Stimulated activated CD4-positive, alpha-beta T cell treated with anti-CD3 and anti-CD28 coated beads, Interleukin-15, amount 100 ng/mL, for 1 hour (primary cell): ENCODE data around the gene GNAI1.

Experiments
- DNase-seq, 2 donors: peaks; one replicate each; pipeline ENCODE4 v3.0.0-alpha.2; 2020; ENCODE audit warnings: low read depth in 1 of 2, low spot score in 1 of 2

Gene GNAI1

DNA sequence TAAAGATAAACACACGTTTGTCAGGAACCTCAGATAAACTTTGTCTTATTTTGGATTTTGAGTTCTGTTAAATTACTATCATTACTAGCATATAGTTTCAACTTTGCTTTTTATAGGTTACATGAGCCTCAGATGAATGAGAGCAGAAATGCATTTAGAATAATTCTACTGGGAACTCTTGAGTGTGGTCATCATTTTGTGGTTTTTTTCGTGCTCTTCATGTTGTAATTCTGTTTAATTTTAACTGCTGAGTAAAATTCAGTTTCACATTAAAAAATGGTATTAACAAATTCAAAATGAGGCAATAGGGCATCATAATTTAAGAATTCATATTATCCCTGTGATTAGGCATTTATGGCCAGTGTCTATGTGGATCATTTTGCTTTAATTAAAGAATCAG is 72.9 kb downstream of the GNAI1 start:
- DNase-seq, result no peak

GRCh38 chr7:80208700-80209099 is 74.1 kb downstream of the GNAI1 start:
- no peak for DNase-seq

- no peak for DNase-seq
Measured at GRCh38 chr7:80210400-80210799, 75.8 kb downstream of the GNAI1 start.

- DNase-seq, result no peak
Measured at GRCh38 chr7:80213814-80214213, 79.2 kb downstream of the GNAI1 start.

DNA sequence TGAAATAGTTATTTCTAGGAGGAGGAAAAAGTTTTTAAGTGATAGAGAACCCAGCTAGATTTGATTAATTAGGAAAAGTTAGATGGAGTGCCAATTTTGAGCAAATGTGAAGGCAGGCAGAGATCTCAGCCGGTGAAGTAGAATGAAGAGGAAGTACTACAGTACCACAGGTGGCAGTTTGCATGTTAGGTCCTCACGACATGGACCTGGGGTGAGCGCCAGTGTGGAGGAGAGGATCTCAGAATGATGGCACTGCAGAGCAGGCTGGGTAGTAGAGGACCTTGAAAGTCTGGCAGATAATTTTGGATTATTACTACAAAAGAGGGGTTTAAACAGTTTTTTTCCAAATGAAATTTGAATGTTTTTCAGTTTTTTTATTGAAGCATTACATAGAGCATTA is 81.1 kb downstream of the GNAI1 start:
- DNase-seq, result no peak

GRCh38 chr7:80216996-80217842 is 82.6 kb downstream of the GNAI1 start:
- DNase-seq, result no peak

DNA sequence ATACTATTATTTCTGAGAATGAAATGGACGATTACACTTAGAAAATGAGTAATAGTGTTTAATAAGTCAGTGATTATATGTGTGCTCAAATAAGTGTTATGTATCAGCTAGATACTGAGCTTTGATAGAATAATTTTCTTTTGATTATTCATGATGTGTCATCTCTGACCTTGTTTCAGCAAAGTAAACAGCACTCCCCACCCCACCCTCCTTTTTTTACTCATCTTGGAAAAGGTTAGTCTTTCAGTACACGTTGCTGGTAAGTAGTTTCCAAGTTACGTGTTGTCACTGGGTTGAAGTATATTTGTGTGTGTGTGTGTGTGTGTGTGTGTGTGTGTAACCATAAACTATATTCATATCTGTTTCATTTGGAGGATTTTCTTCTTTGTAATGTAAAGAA is 84.1 kb downstream of the GNAI1 start:
- DNase-seq, result no peak

DNA sequence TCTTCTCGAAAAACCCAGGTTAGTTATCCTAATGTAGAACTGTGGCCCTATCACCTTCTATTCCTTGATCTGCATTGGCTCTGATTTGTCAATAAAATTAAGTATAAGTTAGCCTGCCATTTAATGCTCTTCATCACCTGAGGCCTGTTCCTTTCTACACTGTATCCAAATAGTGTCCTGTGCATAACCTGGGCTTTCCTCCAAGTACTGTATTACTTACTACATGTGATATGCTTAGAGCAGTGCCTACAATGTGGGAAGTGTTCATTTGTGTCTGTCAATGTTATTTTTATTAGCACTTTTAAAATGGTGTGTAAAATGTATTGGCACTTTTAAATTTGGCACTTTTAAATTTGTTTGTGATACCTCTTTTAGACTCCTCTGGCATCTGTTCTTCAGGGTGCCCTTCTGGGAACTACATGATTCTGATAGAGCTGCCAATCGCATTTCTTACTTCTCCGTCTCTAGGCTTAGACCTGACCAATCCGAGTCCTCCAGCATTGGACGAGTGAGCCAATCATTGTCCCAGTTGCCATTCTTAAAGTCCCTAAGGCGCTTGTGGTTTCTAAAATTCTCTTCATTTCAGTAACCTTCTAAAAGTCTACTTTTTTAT is 85.5 kb downstream of the GNAI1 start:
- DNase-seq, result no peak

- no peak for DNase-seq
Measured at GRCh38 chr7:80224415-80224814, 89.8 kb downstream of the GNAI1 start.

DNA sequence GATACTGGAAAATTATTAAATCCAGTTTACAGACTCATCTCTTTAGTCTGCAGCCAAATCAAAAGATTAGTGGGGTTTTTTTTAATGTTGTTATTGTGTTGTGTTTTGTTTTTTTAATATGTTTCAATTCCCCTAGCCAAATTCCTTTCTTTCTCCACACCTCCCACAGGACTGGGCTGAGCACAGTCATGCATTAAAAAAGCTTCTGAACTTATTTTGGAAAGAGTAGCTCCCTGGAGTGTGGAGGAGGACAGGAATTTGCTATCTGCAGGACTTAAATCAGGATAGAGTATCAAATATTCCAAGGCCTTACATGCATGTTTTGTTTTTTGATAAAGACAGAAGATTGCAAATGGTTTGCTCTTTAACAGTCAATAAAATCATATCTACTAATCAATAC is 90.7 kb downstream of the GNAI1 start:
- DNase-seq, result no peak

DNA sequence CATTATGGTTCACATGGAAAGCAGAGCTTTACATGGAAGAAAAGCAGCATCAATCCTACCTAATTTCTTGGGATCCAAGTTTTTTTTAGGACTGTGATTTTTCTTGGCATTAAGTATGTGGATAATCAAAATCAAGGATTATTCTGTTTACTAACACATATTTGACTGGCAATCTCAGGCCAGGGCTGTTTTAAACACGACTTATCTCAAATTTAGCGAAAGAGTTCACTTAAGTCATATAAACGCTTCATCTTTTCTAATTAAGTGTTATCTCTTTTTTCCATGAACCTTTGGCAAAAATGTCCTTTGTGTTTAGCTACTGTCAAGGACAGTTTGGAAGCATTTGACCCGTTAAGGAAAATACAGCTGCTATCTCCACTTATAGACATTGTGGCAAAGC is 92.0 kb downstream of the GNAI1 start:
- no peak for DNase-seq

DNA sequence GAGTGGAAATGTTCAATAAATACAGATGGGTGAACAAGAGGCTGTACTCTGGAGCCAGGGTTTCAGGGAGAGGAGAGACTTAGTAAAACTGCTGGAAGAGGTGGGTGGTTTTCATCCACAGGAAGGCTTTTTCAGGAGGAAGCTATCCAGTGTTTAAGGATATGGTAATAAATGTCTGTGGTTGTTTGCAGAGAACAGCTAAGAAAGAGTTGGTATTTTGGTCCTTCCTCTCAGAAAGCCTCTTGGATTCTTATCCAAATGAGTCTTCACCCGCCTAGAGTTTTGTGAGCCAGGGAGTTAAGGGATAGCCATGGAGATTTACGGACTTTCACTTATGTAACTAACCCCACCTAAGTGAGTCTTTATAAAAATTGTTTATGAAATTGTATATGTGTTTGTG is 95.7 kb downstream of the GNAI1 start:
- DNase-seq, result no peak

GRCh38 chr7:80231707-80232106 is 97.1 kb downstream of the GNAI1 start:
- DNase-seq, result no peak

GRCh38 chr7:80232979-80233724 is 98.5 kb downstream of the GNAI1 start:
- DNase-seq, result no peak

DNA sequence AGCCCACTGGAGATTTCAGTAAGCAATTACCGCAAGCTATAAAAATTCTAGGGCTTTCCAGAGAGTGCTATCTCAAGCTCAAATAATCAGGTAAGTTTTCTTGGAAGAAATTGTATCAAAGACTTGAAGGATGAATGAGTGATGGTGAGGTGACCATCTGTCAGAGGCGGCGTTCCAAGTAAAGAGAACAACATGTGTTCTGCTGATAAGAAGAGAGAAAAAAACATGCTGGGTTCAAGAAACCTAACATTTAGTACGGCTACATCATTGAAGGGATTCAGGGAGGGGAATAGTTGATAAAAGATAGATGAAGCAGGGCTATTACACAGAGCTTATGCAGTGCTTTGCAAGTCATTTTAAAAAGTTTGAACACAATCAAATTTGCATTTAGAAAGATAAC is 100.7 kb downstream of the GNAI1 start:
- no peak for DNase-seq

DNA sequence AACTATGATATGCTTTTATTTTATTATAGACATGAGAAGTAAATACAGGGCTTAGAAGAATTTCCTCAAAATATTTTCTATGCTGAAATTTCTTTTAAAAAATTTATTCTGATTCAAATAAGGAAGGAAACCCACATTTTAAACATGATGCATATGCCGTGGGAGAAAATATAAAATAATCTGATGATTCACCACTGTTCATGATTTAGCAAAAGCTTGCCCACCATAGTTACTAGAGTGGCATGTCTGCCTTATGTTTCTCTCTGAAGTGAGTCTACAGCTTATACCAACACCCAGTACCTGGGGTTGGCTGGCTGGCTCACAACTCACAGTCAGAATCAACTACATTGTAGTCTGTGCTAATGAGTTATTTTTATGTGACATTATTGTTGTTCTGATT is 102.0 kb downstream of the GNAI1 start:
- no peak for DNase-seq

GRCh38 chr7:80240265-80241025 is 105.8 kb downstream of the GNAI1 start:
- no peak for DNase-seq

DNA sequence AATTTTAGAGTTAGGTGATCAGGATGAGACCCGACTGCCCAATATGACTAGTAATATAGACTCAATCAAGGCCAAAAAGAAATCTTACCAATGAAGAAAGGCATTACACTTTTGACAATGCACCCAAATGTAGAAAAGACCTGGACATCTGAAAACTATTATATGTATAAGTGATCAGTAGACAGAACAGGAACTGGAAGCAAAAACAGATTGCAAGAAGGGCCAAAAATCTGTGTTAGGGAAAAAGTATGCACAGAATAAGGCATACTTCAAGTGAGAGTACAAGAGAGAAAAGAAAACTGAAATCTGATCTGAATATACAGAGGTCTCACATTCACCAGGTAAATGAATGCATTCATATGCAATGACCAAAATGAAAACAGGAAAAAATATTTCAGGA is 107.0 kb downstream of the GNAI1 start:
- no peak for DNase-seq

- DNase-seq, result no peak
Measured at GRCh38 chr7:80243425-80243824, 108.8 kb downstream of the GNAI1 start.

- no peak for DNase-seq
Measured at GRCh38 chr7:80244206-80244916, 109.7 kb downstream of the GNAI1 start.

DNA sequence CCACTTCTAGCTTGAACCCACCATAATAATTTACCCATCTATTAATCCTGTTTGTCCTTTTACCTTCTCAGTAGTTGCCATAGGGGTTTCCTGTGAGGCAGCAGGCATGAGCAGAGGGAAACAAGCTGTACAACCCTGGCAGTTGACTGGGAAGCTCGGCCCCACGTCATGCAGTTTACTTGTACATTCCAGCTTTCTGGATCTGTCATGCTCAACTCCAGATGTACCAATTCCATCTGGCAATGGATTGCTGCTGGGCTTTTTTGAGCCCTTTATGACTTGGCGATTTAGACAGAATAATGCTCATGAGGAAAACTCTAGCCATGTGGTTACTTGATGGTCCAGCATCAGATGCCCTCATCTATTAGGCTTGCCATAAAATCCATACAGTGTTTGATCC is 112.5 kb downstream of the GNAI1 start:
- no peak for DNase-seq
